Left lung (tissue), 10 donors: Measurements from ENCODE around the gene HRK. TPM values are rescaled to one million over a fixed set of nuclear protein-coding genes. Genes with fewer than 3 reads are reported as not detected.

Experiments used
- ATAC-seq: fragments of 200-7000 bp; cut with Tn5 transposase; one replicate; pipeline ENCODE4 v1.9.1; 2020; ENCODE audit warnings: moderate library complexity
- DNase-seq, 4 donors: peaks; one replicate each; pipeline ENCODE4 v3.0.0-alpha.2; 2013 to 2020
- H3K27ac ChIP-seq, 2 donors: fragments of 200-600 bp; sonication (generic) in 1 of 2; one replicate each; pipeline versions ENCODE4 v1.5.0 to v1.8.0; 2020 to 2021
- H3K27me3 ChIP-seq, 2 donors: fragments of 200-600 bp; sonication (generic) in 1 of 2; one replicate each; pipeline versions ENCODE4 v1.5.0 to v1.8.0; 2020 to 2021
- H3K36me3 ChIP-seq, 2 donors: fragments of 200-600 bp; sonication (generic) in 1 of 2; one replicate each; pipeline versions ENCODE4 v1.5.0 to v1.8.0; 2020 to 2021
- H3K4me1 ChIP-seq, 2 donors: fragments of 200-600 bp; one replicate each; pipeline ENCODE4 v1.8.0; 2021
- H3K4me3 ChIP-seq, 2 donors: fragments of 200-600 bp; sonication (generic) in 1 of 2; one replicate each; pipeline versions ENCODE4 v1.5.0 to v1.8.0; 2020 to 2021; ENCODE audit warnings: mild to moderate bottlenecking in 1 of 2
- H3K9me3 ChIP-seq, 2 donors: fragments of 200-600 bp; sonication (generic) in 1 of 2; one replicate each; pipeline versions ENCODE4 v1.5.0 to v1.8.0; 2020 to 2021
- intact Hi-C, 2 donors: fragments of 100-400 bp; cut with DNase I; formaldehyde crosslinking; loops; one replicate each; pipeline versions ENCODE4 v1.11.2 to v1.14.2; 2022
- polyA plus RNA-seq, 6 donors: library from polyadenylated mRNA; unstranded; fragments of 120-200 nt; gene quantifications; one replicate each; pipeline ENCODE4 v1.2.1, GENCODE V29; 2013; ENCODE audit not compliant: insufficient read length in 6 of 6
- total RNA-seq, 2 donors: library from RNA; stranded (reverse); fragmentation: NEBNext Ultra II Directional; extraction: Animal tissue kit (Norgen Biotek cat#: 25700); gene quantifications; one replicate each; pipeline ENCODE4 v1.2.1, GENCODE V29; 2021
- TF ChIP-seq, protein P1 (sequence below), 2 donors: fragments of 200-600 bp; sonication (generic) in 1 of 2; IDR thresholded peaks; one replicate each; pipeline versions ENCODE4 v1.5.0 to v1.8.0; 2021; ENCODE audit warnings: antibody characterized with exemption in 2 of 2
- donor health status: DM: no; HTN: yes; CAD: no.
- donor health status: DM: no; HTN: no; CAD: no.

The HRK gene
- total and polyA plus RNA-seq, 8 donors, result 0.06 to 0.34 (median 0.15) TPM

- TF ChIP-seq, protein P1, sequence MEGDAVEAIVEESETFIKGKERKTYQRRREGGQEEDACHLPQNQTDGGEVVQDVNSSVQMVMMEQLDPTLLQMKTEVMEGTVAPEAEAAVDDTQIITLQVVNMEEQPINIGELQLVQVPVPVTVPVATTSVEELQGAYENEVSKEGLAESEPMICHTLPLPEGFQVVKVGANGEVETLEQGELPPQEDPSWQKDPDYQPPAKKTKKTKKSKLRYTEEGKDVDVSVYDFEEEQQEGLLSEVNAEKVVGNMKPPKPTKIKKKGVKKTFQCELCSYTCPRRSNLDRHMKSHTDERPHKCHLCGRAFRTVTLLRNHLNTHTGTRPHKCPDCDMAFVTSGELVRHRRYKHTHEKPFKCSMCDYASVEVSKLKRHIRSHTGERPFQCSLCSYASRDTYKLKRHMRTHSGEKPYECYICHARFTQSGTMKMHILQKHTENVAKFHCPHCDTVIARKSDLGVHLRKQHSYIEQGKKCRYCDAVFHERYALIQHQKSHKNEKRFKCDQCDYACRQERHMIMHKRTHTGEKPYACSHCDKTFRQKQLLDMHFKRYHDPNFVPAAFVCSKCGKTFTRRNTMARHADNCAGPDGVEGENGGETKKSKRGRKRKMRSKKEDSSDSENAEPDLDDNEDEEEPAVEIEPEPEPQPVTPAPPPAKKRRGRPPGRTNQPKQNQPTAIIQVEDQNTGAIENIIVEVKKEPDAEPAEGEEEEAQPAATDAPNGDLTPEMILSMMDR (IDR thresholded peaks at IDR 0.05), result no peak
- ATAC-seq (peak; percentile 23), DNase-seq (no peak)
- H3K36me3 ChIP-seq, result no peaks in the 10 kb centered on the region
- peaks cover 14% of the 10 kb centered on the region in 2 donors for H3K4me1 ChIP-seq
- H3K4me3 ChIP-seq, result no peak overlapping the region
- no peaks in the 10 kb centered on the region for H3K9me3 ChIP-seq
- intact Hi-C loops, result no loop called here
- peak overlapping the region; percentile 28 to 45 for H3K27ac ChIP-seq
- no peaks in the 10 kb centered on the region for H3K27me3 ChIP-seq
Observed at GRCh38 chr12:116919706-116920485, 38.7 kb upstream of the HRK start.

DNA sequence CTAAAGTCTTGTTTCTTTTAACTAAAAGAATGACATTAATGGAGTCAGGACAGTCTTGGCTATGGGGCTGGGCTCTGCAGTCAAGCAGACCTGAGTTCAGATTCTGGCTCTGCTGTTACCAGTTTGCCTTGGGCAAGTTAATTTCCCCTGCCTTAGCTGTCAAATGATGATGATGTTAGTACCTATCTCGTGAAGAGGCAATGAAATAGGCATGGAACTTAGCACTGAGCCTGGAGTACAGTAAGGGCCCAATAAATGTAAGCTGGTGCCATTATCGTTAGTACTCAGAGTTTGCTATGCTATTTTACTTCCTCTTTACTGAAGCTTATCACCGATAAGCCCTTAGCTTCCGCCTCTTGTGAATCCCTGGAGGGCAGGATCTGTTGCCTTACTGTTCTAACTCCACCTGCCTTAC lies 38.0 kb upstream of the HRK start:
- Histone ChIP-seq H3K27ac (no peak overlapping the region), H3K9me3 (no peaks in the 10 kb centered on the region), H3K36me3 (no peaks in the 10 kb centered on the region), H3K4me1 (peaks cover 10 to 14% of the 10 kb centered on the region in 2 donors), H3K27me3 (no peaks in the 10 kb centered on the region), H3K4me3 (no peak overlapping the region)
- ATAC-seq (peak; percentile 24), DNase-seq (peak in 1 of 4 donors; percentile 16)
- intact Hi-C loops, result no loop called here
- TF ChIP-seq, protein P1 (IDR thresholded peaks at IDR 0.05), result no peak

- no peak overlapping the region for H3K27ac ChIP-seq
- no peaks in the 10 kb centered on the region for H3K27me3 ChIP-seq
- H3K4me3 ChIP-seq, result no peak overlapping the region
- DNase-seq (no peak), ATAC-seq (no peak)
- H3K9me3 ChIP-seq, result no peaks in the 10 kb centered on the region
- H3K4me1 ChIP-seq, result peaks cover 10 to 14% of the 10 kb centered on the region in 2 donors
- no peaks in the 10 kb centered on the region for H3K36me3 ChIP-seq
- intact Hi-C loops, result no loop called here
- TF ChIP-seq, protein P1 (IDR thresholded peaks at IDR 0.05), result no peak
Observed at GRCh38 chr12:116918464-116918863, 37.2 kb upstream of the HRK start.

GRCh38 chr12:116916714-116917114 lies 35.5 kb upstream of the HRK start:
- TF ChIP-seq, protein P1 (IDR thresholded peaks at IDR 0.05), result no peak
- Histone ChIP-seq H3K4me3 (no peak overlapping the region), H3K36me3 (no peaks in the 10 kb centered on the region), H3K4me1 (peaks cover 17 to 24% of the 10 kb centered on the region in 2 donors), H3K27me3 (no peaks in the 10 kb centered on the region), H3K9me3 (no peaks in the 10 kb centered on the region), H3K27ac (peak overlapping the region in 1 of 2 donors; percentile 8)
- intact Hi-C loops, result no loop called here
- DNase-seq (peak in 2 of 4 donors; percentile 21 to 61), ATAC-seq (peak; percentile 92)

- Histone ChIP-seq H3K36me3 (no peaks in the 10 kb centered on the region), H3K27me3 (no peaks in the 10 kb centered on the region), H3K4me1 (peaks cover 17 to 30% of the 10 kb centered on the region in 2 donors), H3K9me3 (no peaks in the 10 kb centered on the region), H3K27ac (peak overlapping the region; percentile 8 to 17), H3K4me3 (no peak overlapping the region)
- DNase-seq, result no peak
- TF ChIP-seq, protein P1 (IDR thresholded peaks at IDR 0.05), result no peak
- intact Hi-C loops, result no loop called here
- ATAC-seq, result peak; percentile 25
Observed at GRCh38 chr12:116916122-116916521, 34.9 kb upstream of the HRK start.
